ENCODE measurements around the gene GRAMD1B. TPM values are rescaled to one million over a fixed set of nuclear protein-coding genes. Genes with fewer than 3 reads are reported as not detected.
A peak's percentile ranks its signal among the peaks of the same experiment; 100 is the strongest.

Gene GRAMD1B
- total RNA-seq, 1 donor from 2014 or later, result 0.26 TPM

DNA sequence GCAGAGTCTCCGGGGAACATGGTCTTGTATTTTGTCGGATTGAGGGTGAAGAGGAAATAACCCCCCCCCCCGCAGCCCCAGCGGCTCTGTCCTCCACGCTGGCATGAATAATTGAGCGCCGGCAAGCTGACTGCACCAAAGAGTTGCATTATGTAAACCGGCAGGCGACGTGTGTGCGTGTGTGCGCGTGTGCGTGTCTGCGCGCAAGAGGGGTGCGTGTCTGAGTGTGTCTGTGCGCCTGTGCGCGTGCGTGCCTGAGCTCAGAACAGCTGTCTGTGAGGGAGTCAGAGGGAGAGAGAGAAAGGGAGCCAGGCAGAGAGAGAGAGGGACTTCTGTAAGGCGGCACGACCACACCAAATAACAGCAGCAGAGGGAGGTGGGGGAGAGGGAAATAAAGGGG, 129.9 kb downstream of the GRAMD1B start:
- H3K4me3 ChIP-seq (ENCODE audit: low read depth, low read length), result peak overlapping the region; percentile 39
- peak; percentile 57 for DNase-seq (ENCODE audit: low read depth)
- FAIRE-seq, result no peak

GRCh38 chr11:123561431-123561800, 131.3 kb downstream of the GRAMD1B start:
- TF ChIP-seq CTCF (IDR thresholded peaks at IDR 0.05; ENCODE audit: insufficient read depth, low read length, severe bottlenecking), result no peak
- no peaks in the 10 kb centered on the region for H3K36me3 ChIP-seq (ENCODE audit: control insufficient read depth, insufficient read depth, low read length)
- DNase-seq (ENCODE audit: low read depth) (no peak), FAIRE-seq (no peak)
- H3K27me3 ChIP-seq (ENCODE audit: control insufficient read depth, insufficient read depth, low read length), result no peaks in the 10 kb centered on the region
- H3K4me3 ChIP-seq (ENCODE audit: low read depth, low read length), result no peak overlapping the region

More for the DNA sequence above, 129.9 kb downstream of the GRAMD1B start:
- no peak for TF ChIP-seq CTCF (IDR thresholded peaks at IDR 0.05; ENCODE audit: insufficient read depth, low read length, severe bottlenecking)
- no peaks in the 10 kb centered on the region for H3K36me3 ChIP-seq (ENCODE audit: control insufficient read depth, insufficient read depth, low read length)
- no peaks in the 10 kb centered on the region for H3K27me3 ChIP-seq (ENCODE audit: control insufficient read depth, insufficient read depth, low read length)

DNA sequence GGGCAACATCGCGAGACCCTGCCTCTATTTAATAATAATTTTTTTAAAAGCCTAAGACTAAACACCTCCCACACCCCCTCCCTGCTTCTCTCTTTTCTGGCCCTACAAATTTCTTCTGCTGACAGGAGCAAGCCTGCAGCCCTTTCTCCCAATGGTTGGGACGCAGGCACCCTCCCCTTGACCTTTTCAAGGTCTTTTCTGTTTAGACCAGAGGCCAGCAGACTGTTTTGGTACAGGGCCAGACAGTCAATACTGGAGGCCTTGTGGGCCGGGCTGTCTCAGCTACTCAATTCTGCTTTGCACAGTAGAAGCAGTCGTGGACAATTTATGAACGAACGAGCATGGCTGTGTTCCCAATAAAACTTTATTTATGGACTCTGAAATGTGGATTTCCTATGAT, 132.1 kb downstream of the GRAMD1B start:
- FAIRE-seq (no peak), DNase-seq (ENCODE audit: low read depth) (no peak)
- Histone ChIP-seq H3K4me3 (ENCODE audit: low read depth, low read length) (no peak overlapping the region), H3K36me3 (ENCODE audit: control insufficient read depth, insufficient read depth, low read length) (no peaks in the 10 kb centered on the region), H3K27me3 (ENCODE audit: control insufficient read depth, insufficient read depth, low read length) (no peaks in the 10 kb centered on the region)
- TF ChIP-seq CTCF (IDR thresholded peaks at IDR 0.05; ENCODE audit: insufficient read depth, low read length, severe bottlenecking), result no peak

DNA sequence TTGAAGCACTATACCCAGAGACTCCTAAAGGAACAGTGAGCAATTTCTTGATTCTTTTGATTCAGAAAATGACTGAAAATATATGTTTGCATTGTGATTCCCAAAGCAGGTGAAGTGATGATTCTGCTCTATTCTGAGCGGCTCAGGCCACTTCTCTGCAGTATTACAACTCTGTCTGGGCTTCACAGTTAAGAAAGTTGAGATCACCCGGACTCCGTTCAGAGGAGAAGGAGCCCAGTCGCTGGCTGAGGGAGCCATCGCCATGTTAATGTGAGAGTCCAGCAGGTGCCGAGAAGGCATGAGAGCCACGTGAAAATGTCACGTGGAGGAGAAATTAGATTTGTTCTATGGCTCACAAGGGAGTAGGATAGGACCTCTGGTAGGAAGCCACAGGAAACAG, 132.8 kb downstream of the GRAMD1B start:
- DNase-seq (ENCODE audit: low read depth) (no peak), FAIRE-seq (no peak)
- no peaks in the 10 kb centered on the region for H3K36me3 ChIP-seq (ENCODE audit: control insufficient read depth, insufficient read depth, low read length)
- no peak overlapping the region for H3K4me3 ChIP-seq (ENCODE audit: low read depth, low read length)
- no peaks in the 10 kb centered on the region for H3K27me3 ChIP-seq (ENCODE audit: control insufficient read depth, insufficient read depth, low read length)
- no peak for TF ChIP-seq CTCF (IDR thresholded peaks at IDR 0.05; ENCODE audit: insufficient read depth, low read length, severe bottlenecking)

- TF ChIP-seq CTCF (IDR thresholded peaks at IDR 0.05; ENCODE audit: insufficient read depth, low read length, severe bottlenecking), result no peak
Observed at GRCh38 chr11:123564221-123564620, 134.2 kb downstream of the GRAMD1B start.

GRCh38 chr11:123566852-123567251, 136.8 kb downstream of the GRAMD1B start:
- TF ChIP-seq CTCF (IDR thresholded peaks at IDR 0.05; ENCODE audit: insufficient read depth, low read length, severe bottlenecking), result no peak
- no peak overlapping the region for H3K4me3 ChIP-seq (ENCODE audit: low read depth, low read length)
- no peak for DNase-seq (ENCODE audit: low read depth)
- no peak for FAIRE-seq
- no peaks in the 10 kb centered on the region for H3K36me3 ChIP-seq (ENCODE audit: control insufficient read depth, insufficient read depth, low read length)
- H3K27me3 ChIP-seq (ENCODE audit: control insufficient read depth, insufficient read depth, low read length), result no peaks in the 10 kb centered on the region

More at GRCh38 chr11:123564221-123564620, 134.2 kb downstream of the GRAMD1B start:
- no peaks in the 10 kb centered on the region for H3K36me3 ChIP-seq (ENCODE audit: control insufficient read depth, insufficient read depth, low read length)
- H3K27me3 ChIP-seq (ENCODE audit: control insufficient read depth, insufficient read depth, low read length), result no peaks in the 10 kb centered on the region
- DNase-seq (ENCODE audit: low read depth) (no peak), FAIRE-seq (no peak)
- no peak overlapping the region for H3K4me3 ChIP-seq (ENCODE audit: low read depth, low read length)

Measured in bronchial epithelial cell (primary cell).